ENCODE results near the gene HOPX. TPM values are rescaled to one million over a fixed set of nuclear protein-coding genes. Genes with fewer than 3 reads are reported as not detected.

Gene HOPX
- total RNA-seq, 1 experiment from 2014 or later = 0.26 TPM

- TF ChIP-seq CTCF (IDR thresholded peaks at IDR 0.05) = no peak
- TF ChIP-seq USF2 (CRISPR knock-in tag; IDR thresholded peaks at IDR 0.05) = no peak
- TF ChIP-seq GRHL2 (CRISPR knock-in tag; IDR thresholded peaks at IDR 0.05; ENCODE audit: insufficient replicate concordance, severe bottlenecking) = no peak
- TF ChIP-seq FOXK1 (CRISPR knock-in tag; IDR thresholded peaks at IDR 0.05) = no peak
- no peak for TF ChIP-seq E2F5 (CRISPR knock-in tag; IDR thresholded peaks at IDR 0.05)
- TF ChIP-seq TP53 (CRISPR knock-in tag; IDR thresholded peaks at IDR 0.05) = no peak
These were observed 24.0 kb downstream of the HOPX start (continued) for GRCh38 chr4:56657128-56657527.

GRCh38 chr4:56656346-56656643 lies 24.8 kb downstream of the HOPX start:
- Mint-ChIP-seq H3K27ac (no peak overlapping the region), H3K36me3 (no peaks in the 10 kb centered on the region), H3K4me1 (peaks cover 16% of the 10 kb centered on the region), H3K9me3 (no peaks in the 10 kb centered on the region), H3K4me3 (peak overlapping the region; percentile 61), H3K27me3 (ENCODE audit: low read depth) (peaks cover 98% of the 10 kb centered on the region)
- ChIA-PET CTCF (no interaction called here), POLR2A (no interaction called here)
- DNase-seq (ENCODE audit: low spot score) = peak; percentile 29
- ATAC-seq = peak; percentile 46
- no peak for TF ChIP-seq ZNF317 (CRISPR knock-in tag; IDR thresholded peaks at IDR 0.05; ENCODE audit: borderline replicate concordance, low read depth)
- TF ChIP-seq ATF3 (CRISPR knock-in tag; conservative IDR thresholded peaks at IDR 0.05) = no peak
- TF ChIP-seq USF1 (CRISPR knock-in tag; IDR thresholded peaks at IDR 0.05) = no peak
- TF ChIP-seq HMGXB4 (CRISPR knock-in tag; IDR thresholded peaks at IDR 0.05) = no peak
- no peak for TF ChIP-seq ELF4 (CRISPR knock-in tag; IDR thresholded peaks at IDR 0.05; ENCODE audit: low read depth)
- no peak for TF ChIP-seq ZNF138 (CRISPR knock-in tag; conservative IDR thresholded peaks at IDR 0.05)
- TF ChIP-seq GABPB1 (CRISPR knock-in tag; IDR thresholded peaks at IDR 0.05) = no peak
- no peak for TF ChIP-seq JAZF1 (CRISPR knock-in tag; IDR thresholded peaks at IDR 0.05)
- TF ChIP-seq MXD4 (CRISPR knock-in tag; IDR thresholded peaks at IDR 0.05; ENCODE audit: borderline replicate concordance) = no peak
- no peak for TF ChIP-seq ZNF532 (CRISPR knock-in tag; IDR thresholded peaks at IDR 0.05; ENCODE audit: borderline replicate concordance)
- no peak for TF ChIP-seq PREB (CRISPR knock-in tag; IDR thresholded peaks at IDR 0.05; ENCODE audit: borderline replicate concordance)
- no peak for TF ChIP-seq CREB1 (CRISPR knock-in tag; IDR thresholded peaks at IDR 0.05)
- no peak for TF ChIP-seq ZNF425 (CRISPR knock-in tag; conservative IDR thresholded peaks at IDR 0.05)
- TF ChIP-seq ZSCAN18 (CRISPR knock-in tag; IDR thresholded peaks at IDR 0.05) = no peak
- TF ChIP-seq ESRRA (CRISPR knock-in tag; IDR thresholded peaks at IDR 0.05; ENCODE audit: borderline replicate concordance) = no peak

All from WTC11 (cell line).